ENCODE data around the gene WWC1. TPM values are rescaled to one million over a fixed set of nuclear protein-coding genes. Genes with fewer than 3 reads are reported as not detected.

Gene WWC1
- total RNA-seq, 1 experiment from 2014 or later, result 108 TPM

DNA sequence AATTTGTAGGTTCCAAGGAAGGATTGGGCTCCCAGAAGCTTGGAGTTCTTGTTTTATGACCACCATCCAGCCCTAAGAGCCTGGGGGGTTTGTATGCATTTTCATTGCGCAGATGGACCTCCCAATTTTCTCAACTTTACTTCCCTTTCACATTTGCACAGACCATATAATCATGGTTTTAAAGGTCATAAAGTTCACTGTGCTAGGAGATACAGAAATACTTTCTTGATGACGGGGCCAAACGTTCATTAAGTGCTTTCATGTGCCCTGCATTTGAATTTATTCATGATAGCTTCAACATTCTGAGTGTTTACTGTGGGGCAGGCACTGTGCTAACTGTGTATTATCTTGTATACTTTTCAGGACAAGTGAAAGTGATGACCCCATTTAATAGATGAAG is 51.5 kb downstream of the WWC1 start:
- no peaks in the 10 kb centered on the region for H3K27me3 ChIP-seq (replicated peaks; ENCODE audit: control insufficient read depth, insufficient read depth, low read length)
- ChIA-PET POLR2A (no interaction called here), CTCF (interaction anchor here (0.5 to 1.6 kb wide), 2 partner anchors 48 to 51 kb away, joined by 5 to 7 read pairs; no protein-coding TSS in a partner anchor)
- H3K36me3 Mint-ChIP-seq (ENCODE audit: insufficient read depth, unreplicated experiment), result peaks cover 50% of the 10 kb centered on the region
- no peak overlapping the region for H3K4me3 ChIP-seq (ENCODE audit: low read depth, low read length)
- H3K9me3 Mint-ChIP-seq (ENCODE audit: unreplicated experiment), result no peaks in the 10 kb centered on the region
- H3K36me3 ChIP-seq (ENCODE audit: control insufficient read depth, insufficient read depth, low read length), result peaks cover 1% of the 10 kb centered on the region; the same call in 1 of the 2 replicates
- DNase-seq, result no peak
- BruUV-seq (replicated peaks), result no TSS peak
- no peaks in the 10 kb centered on the region for H3K9me3 ChIP-seq
- peaks cover 67% of the 10 kb centered on the region for H3K4me1 ChIP-seq
- H3K4me3 Mint-ChIP-seq (ENCODE audit: unreplicated experiment), result no peak overlapping the region
- peaks cover 75% of the 10 kb centered on the region for H3K4me1 Mint-ChIP-seq (ENCODE audit: low read depth, unreplicated experiment)
- TF ChIP-seq, protein P1, sequence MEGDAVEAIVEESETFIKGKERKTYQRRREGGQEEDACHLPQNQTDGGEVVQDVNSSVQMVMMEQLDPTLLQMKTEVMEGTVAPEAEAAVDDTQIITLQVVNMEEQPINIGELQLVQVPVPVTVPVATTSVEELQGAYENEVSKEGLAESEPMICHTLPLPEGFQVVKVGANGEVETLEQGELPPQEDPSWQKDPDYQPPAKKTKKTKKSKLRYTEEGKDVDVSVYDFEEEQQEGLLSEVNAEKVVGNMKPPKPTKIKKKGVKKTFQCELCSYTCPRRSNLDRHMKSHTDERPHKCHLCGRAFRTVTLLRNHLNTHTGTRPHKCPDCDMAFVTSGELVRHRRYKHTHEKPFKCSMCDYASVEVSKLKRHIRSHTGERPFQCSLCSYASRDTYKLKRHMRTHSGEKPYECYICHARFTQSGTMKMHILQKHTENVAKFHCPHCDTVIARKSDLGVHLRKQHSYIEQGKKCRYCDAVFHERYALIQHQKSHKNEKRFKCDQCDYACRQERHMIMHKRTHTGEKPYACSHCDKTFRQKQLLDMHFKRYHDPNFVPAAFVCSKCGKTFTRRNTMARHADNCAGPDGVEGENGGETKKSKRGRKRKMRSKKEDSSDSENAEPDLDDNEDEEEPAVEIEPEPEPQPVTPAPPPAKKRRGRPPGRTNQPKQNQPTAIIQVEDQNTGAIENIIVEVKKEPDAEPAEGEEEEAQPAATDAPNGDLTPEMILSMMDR (IDR thresholded peaks at IDR 0.05; ENCODE audit: insufficient read depth in 1 of 2, low read depth in 1 of 2, low read length in 1 of 2, severe bottlenecking in 1 of 2, unreplicated experiment in 1 of 2), result no peak
- intact Hi-C loops (cut with micrococcal nuclease; ENCODE audit: unreplicated experiment), result no loop called here
- no peaks in the 10 kb centered on the region for H3K27me3 Mint-ChIP-seq (ENCODE audit: insufficient read depth, unreplicated experiment)
- H3K27ac Mint-ChIP-seq (ENCODE audit: unreplicated experiment), result no peak overlapping the region

DNA sequence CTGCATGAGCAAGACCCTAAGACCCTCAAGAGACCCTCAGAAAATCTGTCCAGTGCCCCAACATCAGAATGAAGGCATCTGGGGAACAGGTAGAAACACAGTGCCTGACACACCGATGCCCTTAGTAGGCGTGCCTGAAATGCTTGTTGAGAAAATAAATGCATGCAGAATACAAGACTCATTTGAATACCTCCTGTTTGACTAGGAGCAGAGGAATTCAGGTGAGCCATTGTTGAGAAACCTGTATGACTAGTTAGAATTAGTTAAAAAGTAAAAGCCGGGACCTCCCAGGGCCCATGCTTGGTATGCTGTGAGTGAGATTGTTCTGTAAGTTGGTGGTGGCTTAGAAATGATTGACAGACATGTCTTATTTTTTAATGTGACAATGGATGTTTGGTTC is 55.0 kb downstream of the WWC1 start:
- DNase-seq, result peak; percentile 79 to 80
- Histone ChIP-seq H3K9me3 (no peaks in the 10 kb centered on the region), H3K36me3 (ENCODE audit: control insufficient read depth, insufficient read depth, low read length) (peaks cover 1% of the 10 kb centered on the region; the same call in 1 of the 2 replicates), H3K4me1 (peaks cover 81% of the 10 kb centered on the region), H3K27me3 (replicated peaks; ENCODE audit: control insufficient read depth, insufficient read depth, low read length) (no peaks in the 10 kb centered on the region), H3K4me3 (ENCODE audit: low read depth, low read length) (no peak overlapping the region)
- POLR2A ChIA-PET, result no interaction called here
- Mint-ChIP-seq H3K27ac (ENCODE audit: unreplicated experiment) (peak overlapping the region; percentile 92), H3K4me3 (ENCODE audit: unreplicated experiment) (peak overlapping the region; percentile 71), H3K4me1 (ENCODE audit: low read depth, unreplicated experiment) (peaks cover 74% of the 10 kb centered on the region), H3K27me3 (ENCODE audit: insufficient read depth, unreplicated experiment) (no peaks in the 10 kb centered on the region), H3K9me3 (ENCODE audit: unreplicated experiment) (no peaks in the 10 kb centered on the region), H3K36me3 (ENCODE audit: insufficient read depth, unreplicated experiment) (peaks cover 60% of the 10 kb centered on the region)
- CTCF ChIA-PET, result no interaction called here
- no TSS peak for BruUV-seq (replicated peaks)
- TF ChIP-seq, protein P1 (IDR thresholded peaks at IDR 0.05; ENCODE audit: insufficient read depth in 1 of 2, low read depth in 1 of 2, low read length in 1 of 2, severe bottlenecking in 1 of 2, unreplicated experiment in 1 of 2), result no peak
- intact Hi-C loops (cut with micrococcal nuclease; ENCODE audit: unreplicated experiment), result loop anchor here (1.0 kb wide), 6 partner anchors 14 to 76 kb away; partner anchors contain the start of gene WWC1

DNA sequence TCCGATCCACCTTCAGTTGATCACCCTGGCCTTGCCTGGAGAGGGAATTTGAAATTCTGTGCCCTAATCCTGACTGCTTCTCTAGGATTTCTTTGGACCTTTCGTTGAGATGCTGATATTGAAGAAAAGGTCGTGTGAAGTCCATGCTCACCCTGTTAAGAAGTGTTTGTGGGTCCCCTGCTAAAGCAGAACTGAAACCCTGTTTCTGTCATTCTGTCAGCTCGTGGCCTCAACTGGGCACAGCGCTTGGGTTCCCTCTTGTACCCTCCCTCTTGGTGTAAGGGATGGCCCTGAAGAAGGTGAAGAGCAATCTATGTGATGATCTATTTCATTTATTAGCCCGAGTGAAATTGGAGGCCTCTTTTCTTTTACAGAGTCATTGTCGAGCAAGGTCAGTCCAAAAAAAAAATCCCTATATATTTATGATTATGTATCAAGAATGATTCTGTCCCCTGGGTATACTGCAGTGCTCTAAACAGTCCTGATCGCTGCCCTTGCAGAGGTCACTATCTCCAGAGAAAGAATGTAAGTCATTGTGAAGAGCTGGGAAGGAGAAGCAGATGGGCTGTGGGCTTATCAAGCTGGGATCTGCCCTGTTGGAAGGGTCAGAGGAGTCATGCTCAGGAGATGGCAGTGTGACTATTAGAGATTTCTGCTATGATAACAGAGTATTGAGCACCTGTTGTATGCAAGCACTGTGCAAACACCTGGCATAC is 56.1 kb downstream of the WWC1 start:
- Histone ChIP-seq H3K9me3 (no peaks in the 10 kb centered on the region), H3K4me1 (peaks cover 71% of the 10 kb centered on the region), H3K27me3 (replicated peaks; ENCODE audit: control insufficient read depth, insufficient read depth, low read length) (no peaks in the 10 kb centered on the region), H3K36me3 (ENCODE audit: control insufficient read depth, insufficient read depth, low read length) (peaks cover 1% of the 10 kb centered on the region; the same call in 1 of the 2 replicates), H3K4me3 (ENCODE audit: low read depth, low read length) (no peak overlapping the region)
- Mint-ChIP-seq H3K4me1 (ENCODE audit: low read depth, unreplicated experiment) (peaks cover 67% of the 10 kb centered on the region), H3K4me3 (ENCODE audit: unreplicated experiment) (peak overlapping the region; percentile 71), H3K36me3 (ENCODE audit: insufficient read depth, unreplicated experiment) (peaks cover 55% of the 10 kb centered on the region), H3K9me3 (ENCODE audit: unreplicated experiment) (no peaks in the 10 kb centered on the region), H3K27ac (ENCODE audit: unreplicated experiment) (peak overlapping the region; percentile 92), H3K27me3 (ENCODE audit: insufficient read depth, unreplicated experiment) (no peaks in the 10 kb centered on the region)
- TF ChIP-seq, protein P1 (IDR thresholded peaks at IDR 0.05; ENCODE audit: insufficient read depth in 1 of 2, low read depth in 1 of 2, low read length in 1 of 2, severe bottlenecking in 1 of 2, unreplicated experiment in 1 of 2), result no peak
- no peak for DNase-seq
- POLR2A ChIA-PET, result interaction anchor here (0.7 to 0.8 kb wide), 2 partner anchors 10 to 12 kb away, joined by 3 to 4 read pairs; no protein-coding TSS in a partner anchor
- intact Hi-C loops (cut with micrococcal nuclease; ENCODE audit: unreplicated experiment), result no loop called here
- no TSS peak for BruUV-seq (replicated peaks)
- CTCF ChIA-PET, result interaction anchor here (0.5 to 2.3 kb wide), 9 partner anchors 11 to 56 kb away, joined by 3 to 10 read pairs (median 5); partner anchors contain the start of gene WWC1

All from Caco-2 (cell line).